CD4-positive, alpha-beta T cell (primary cell): Measurements from ENCODE around the gene AIDA. TPM values are rescaled to one million over a fixed set of nuclear protein-coding genes. Genes with fewer than 3 reads are reported as not detected.

Experiments used
- ATAC-seq: fragments of 200-7000 bp; cut with Tn5 transposase; one replicate; pipeline ENCODE4 v1.10.0; 2022; ENCODE audit warnings: mild to moderate bottlenecking; ENCODE audit not compliant: poor library complexity
- CTCF ChIA-PET: fragments of 350-600 bp; sonication (Branson Sonifier 250); formaldehyde crosslinking; loops from one replicate; lab custom pipeline; 2021; ENCODE audit warnings: antibody characterized with exemption, inconsistent platforms; lab: Charles Lee
- POLR2A ChIA-PET: fragments of 350-600 bp; sonication (Branson Sonifier 250); formaldehyde crosslinking; loops from one replicate; lab custom pipeline; 2021; ENCODE audit warnings: antibody characterized with exemption, inconsistent platforms; lab: Charles Lee
- DNase-seq, 14 experiments: peaks; one replicate each; pipeline ENCODE4 v3.0.0-alpha.2; 2013 to 2020; ENCODE audit warnings: mixed read lengths in 2 of 14
- H3K27ac ChIP-seq, 2 donors: one replicate each; pipeline versions ENCODE4 v1.5.1 to v1.7.0; 2013; ENCODE audit warnings: low read length in 2 of 2, low read depth in 1 of 2, mild to moderate bottlenecking in 1 of 2
- H3K27me3 ChIP-seq, 2 experiments: 1 replicate in 1 of 2; 2 replicates in 1 of 2; pipeline versions ENCODE4 v1.6.1 to v1.7.0; 2013; ENCODE audit warnings: low read length in 2 of 2, control low read depth in 1 of 2, mild to moderate bottlenecking in 1 of 2, moderate library complexity in 1 of 2; ENCODE audit not compliant: insufficient read depth in 2 of 2, control insufficient read depth in 1 of 2
- H3K36me3 ChIP-seq: one replicate; pipeline ENCODE4 v1.6.1; 2013; ENCODE audit warnings: low read length, control low read depth; ENCODE audit not compliant: insufficient read depth
- H3K4me1 ChIP-seq: one replicate; pipeline ENCODE4 v1.6.1; 2013; ENCODE audit warnings: low read length, control low read depth; ENCODE audit not compliant: insufficient read depth
- H3K4me3 ChIP-seq: one replicate; pipeline ENCODE4 v1.5.1; 2013; ENCODE audit warnings: mild to moderate bottlenecking, low read length, moderate library complexity
- H3K9me3 ChIP-seq, 2 experiments: 1 replicate in 1 of 2; 2 replicates in 1 of 2; pipeline versions ENCODE4 v1.6.1 to v1.7.0; 2013; ENCODE audit warnings: low read length in 2 of 2, mild to moderate bottlenecking in 2 of 2, control low read depth in 1 of 2, moderate library complexity in 1 of 2; ENCODE audit not compliant: control insufficient read depth in 1 of 2, insufficient read depth in 1 of 2
- H3K27ac Mint-ChIP-seq: one replicate; pipeline ENCODE4 v1.8.0; 2020; ENCODE audit warnings: mixed read lengths
- H3K27me3 Mint-ChIP-seq: one replicate; pipeline ENCODE4 v1.8.0; 2021; ENCODE audit warnings: mixed read lengths
- H3K36me3 Mint-ChIP-seq: one replicate; pipeline ENCODE4 v1.8.0; 2021; ENCODE audit warnings: low read depth, mixed read lengths
- H3K4me1 Mint-ChIP-seq: one replicate; pipeline ENCODE4 v1.8.0; 2021; ENCODE audit warnings: low read depth, mixed read lengths
- H3K4me3 Mint-ChIP-seq: one replicate; pipeline ENCODE4 v1.8.0; 2020; ENCODE audit warnings: mild to moderate bottlenecking, mixed read lengths
- H3K9me3 Mint-ChIP-seq: one replicate; pipeline ENCODE4 v1.8.0; 2020; ENCODE audit warnings: mixed read lengths
- CTCF ChIP-seq: fragments of 200-600 bp; IDR thresholded peaks from one replicate; pipeline ENCODE4 v1.8.0; 2022; ENCODE audit warnings: antibody characterized with exemption, mild to moderate bottlenecking
- intact Hi-C, 2 experiments: fragments of 100-400 bp; cut with DNase I in 1 of 2; cut with micrococcal nuclease in 1 of 2; formaldehyde crosslinking; loops; one replicate each; pipeline versions ENCODE4 v1.15.1 to v1.9.0; 2023 to 2025; cut with DNase I, micrococcal nuclease
- total RNA-seq, 174 experiments: library from RNA in 2 of 174; stranded (reverse) in 2 of 174; gene quantifications; one replicate each; pipeline ENCODE4 v1.2.3 and lab custom pipeline; 2021 to 2026

The AIDA gene
- total RNA-seq, 2 experiments from 2014 or later, result 23.6 to 25.1 TPM

GRCh38 chr1:222739929-222740328, 27.6 kb upstream of the AIDA start:
- no peak for ATAC-seq
- H3K4me1 Mint-ChIP-seq, result no peaks in the 10 kb centered on the region
- H3K27me3 ChIP-seq, result no peaks in the 10 kb centered on the region
- H3K27ac ChIP-seq, result no peak overlapping the region
- no peaks in the 10 kb centered on the region for H3K4me1 ChIP-seq
- H3K4me3 Mint-ChIP-seq, result no peak overlapping the region
- no peaks in the 10 kb centered on the region for H3K27me3 Mint-ChIP-seq
- H3K9me3 ChIP-seq, result no peaks in the 10 kb centered on the region
- no peaks in the 10 kb centered on the region for H3K9me3 Mint-ChIP-seq
- no peak for DNase-seq
- peaks cover 3% of the 10 kb centered on the region for H3K36me3 ChIP-seq
- H3K27ac Mint-ChIP-seq, result no peak overlapping the region
- peaks cover 6% of the 10 kb centered on the region for H3K36me3 Mint-ChIP-seq
- intact Hi-C loops, result loop anchor here (2.0 to 5.0 kb wide), 2 partner anchors 341 to 942 kb away; no protein-coding TSS in a partner anchor
- no peak overlapping the region for H3K4me3 ChIP-seq
- no peak for TF ChIP-seq CTCF
- ChIA-PET POLR2A (no interaction called here), CTCF (no interaction called here)

- H3K27ac ChIP-seq, result no peak overlapping the region
- no peak for TF ChIP-seq CTCF
- ATAC-seq (no peak), DNase-seq (no peak)
- no peak overlapping the region for H3K4me3 ChIP-seq
- Mint-ChIP-seq H3K36me3 (peaks cover 10% of the 10 kb centered on the region), H3K27me3 (no peaks in the 10 kb centered on the region), H3K4me1 (no peaks in the 10 kb centered on the region), H3K4me3 (no peak overlapping the region), H3K9me3 (no peaks in the 10 kb centered on the region), H3K27ac (no peak overlapping the region)
- peaks cover 7% of the 10 kb centered on the region for H3K36me3 ChIP-seq
- CTCF ChIA-PET, result no interaction called here
- POLR2A ChIA-PET, result interaction anchor here (1.2 kb wide), 1 partner anchor 12 kb away, joined by 3 read pairs; no protein-coding TSS in a partner anchor
- no peaks in the 10 kb centered on the region for H3K4me1 ChIP-seq
- no peaks in the 10 kb centered on the region for H3K27me3 ChIP-seq
- no peaks in the 10 kb centered on the region for H3K9me3 ChIP-seq
- intact Hi-C loops, result loop anchor here (2.0 to 5.0 kb wide), 2 partner anchors 341 to 943 kb away; no protein-coding TSS in a partner anchor
These were observed 27.2 kb upstream of the AIDA start for GRCh38 chr1:222739465-222739864.

DNA sequence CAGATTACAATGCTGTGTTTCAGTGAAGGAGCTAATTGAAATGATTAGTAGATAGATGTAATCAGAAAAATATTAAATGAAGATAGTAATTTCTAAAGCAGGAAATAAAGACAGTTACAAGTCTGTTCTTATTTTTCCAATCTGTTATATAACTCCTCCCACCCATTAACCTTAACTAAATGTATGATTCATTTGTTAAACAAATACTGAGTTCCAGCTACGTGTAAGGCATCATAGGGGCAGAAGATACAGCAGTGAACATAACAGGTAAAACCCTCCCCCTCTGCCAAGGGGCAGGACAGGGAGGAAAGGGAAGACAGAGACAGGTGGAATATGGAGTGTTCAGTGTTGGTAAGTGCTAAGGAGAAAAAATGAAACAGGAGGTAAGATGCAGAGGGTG, 24.7 kb upstream of the AIDA start, which contains the start of gene FAM177B:
TSS of gene FAM177B (plus strand) at position 231 of the 400 bp plus-strand sequence. CDS start 9,344 bp downstream, outside the sequence.
- H3K4me3 Mint-ChIP-seq, result no peak within 1 kb of the TSS
- H3K27me3 Mint-ChIP-seq, result no peaks in the 10 kb centered on the region
- no peaks in the 10 kb centered on the region for H3K4me1 ChIP-seq
- peaks cover 29% of the 10 kb centered on the region for H3K36me3 ChIP-seq
- intact Hi-C loops, result loop anchor here (2.0 to 5.0 kb wide), 2 partner anchors 945 to 946 kb away; no protein-coding TSS in a partner anchor
- no peak for ATAC-seq
- no peaks in the 10 kb centered on the region for H3K9me3 Mint-ChIP-seq
- ChIA-PET CTCF (no interaction called here), POLR2A (interaction anchor here (2.3 kb wide), 1 partner anchor 24 kb away, joined by 11 read pairs; the partner anchor contains the start of gene BROX)
- no peak within 1 kb of the TSS for H3K27ac ChIP-seq
- H3K4me3 ChIP-seq, result no peak within 1 kb of the TSS
- H3K9me3 ChIP-seq, result no peaks in the 10 kb centered on the region
- no peak within 1 kb of the TSS for H3K27ac Mint-ChIP-seq
- no peaks in the 10 kb centered on the region for H3K4me1 Mint-ChIP-seq
- no peak for TF ChIP-seq CTCF
- no peak for DNase-seq
- no peaks in the 10 kb centered on the region for H3K27me3 ChIP-seq
- H3K36me3 Mint-ChIP-seq, result peaks cover 34% of the 10 kb centered on the region
